ENCODE measurements around the gene JAZF1.

DNA sequence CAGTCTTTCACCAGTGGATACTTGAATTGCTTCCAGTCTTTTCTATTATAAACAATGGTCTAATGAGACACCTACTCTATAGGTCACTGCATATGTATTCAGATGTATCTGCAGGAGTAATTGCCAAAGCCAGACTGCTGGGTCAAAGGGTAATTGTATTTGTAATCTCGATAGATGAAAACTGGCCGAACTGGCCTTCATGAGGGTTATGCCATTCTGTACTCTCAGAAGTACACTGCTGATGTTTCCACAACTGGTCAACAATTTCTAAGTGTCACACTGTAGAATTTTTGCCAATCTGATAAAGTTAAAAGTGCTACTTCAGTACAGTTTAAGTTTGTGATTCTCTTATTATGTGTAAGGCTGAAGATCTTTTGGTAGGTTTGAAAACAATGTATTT is 64.6 kb downstream of the JAZF1 start:
- TF ChIP-seq, protein P1, sequence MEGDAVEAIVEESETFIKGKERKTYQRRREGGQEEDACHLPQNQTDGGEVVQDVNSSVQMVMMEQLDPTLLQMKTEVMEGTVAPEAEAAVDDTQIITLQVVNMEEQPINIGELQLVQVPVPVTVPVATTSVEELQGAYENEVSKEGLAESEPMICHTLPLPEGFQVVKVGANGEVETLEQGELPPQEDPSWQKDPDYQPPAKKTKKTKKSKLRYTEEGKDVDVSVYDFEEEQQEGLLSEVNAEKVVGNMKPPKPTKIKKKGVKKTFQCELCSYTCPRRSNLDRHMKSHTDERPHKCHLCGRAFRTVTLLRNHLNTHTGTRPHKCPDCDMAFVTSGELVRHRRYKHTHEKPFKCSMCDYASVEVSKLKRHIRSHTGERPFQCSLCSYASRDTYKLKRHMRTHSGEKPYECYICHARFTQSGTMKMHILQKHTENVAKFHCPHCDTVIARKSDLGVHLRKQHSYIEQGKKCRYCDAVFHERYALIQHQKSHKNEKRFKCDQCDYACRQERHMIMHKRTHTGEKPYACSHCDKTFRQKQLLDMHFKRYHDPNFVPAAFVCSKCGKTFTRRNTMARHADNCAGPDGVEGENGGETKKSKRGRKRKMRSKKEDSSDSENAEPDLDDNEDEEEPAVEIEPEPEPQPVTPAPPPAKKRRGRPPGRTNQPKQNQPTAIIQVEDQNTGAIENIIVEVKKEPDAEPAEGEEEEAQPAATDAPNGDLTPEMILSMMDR (IDR thresholded peaks at IDR 0.05), result no peak
- TF ChIP-seq ZFX (IDR thresholded peaks at IDR 0.05; ENCODE audit: borderline replicate concordance), result no peak

Data from 22Rv1 (cell line).